HG02571 (cell line): ENCODE data around the gene CALML4.
"Not testable (repeated sequence)": the region's sequence is repeated elsewhere in the genome, so short reads cannot be mapped to it uniquely, and the experiment has no call there.

ENCODE experiments used
- ATAC-seq: cut with Tn5 transposase; IDR thresholded peaks from one replicate; pipeline ENCODE4 v1.9.1; 2021; ENCODE audit warnings: mild to moderate bottlenecking, moderate library complexity; ENCODE audit not compliant: unreplicated experiment

The CALML4 gene

DNA sequence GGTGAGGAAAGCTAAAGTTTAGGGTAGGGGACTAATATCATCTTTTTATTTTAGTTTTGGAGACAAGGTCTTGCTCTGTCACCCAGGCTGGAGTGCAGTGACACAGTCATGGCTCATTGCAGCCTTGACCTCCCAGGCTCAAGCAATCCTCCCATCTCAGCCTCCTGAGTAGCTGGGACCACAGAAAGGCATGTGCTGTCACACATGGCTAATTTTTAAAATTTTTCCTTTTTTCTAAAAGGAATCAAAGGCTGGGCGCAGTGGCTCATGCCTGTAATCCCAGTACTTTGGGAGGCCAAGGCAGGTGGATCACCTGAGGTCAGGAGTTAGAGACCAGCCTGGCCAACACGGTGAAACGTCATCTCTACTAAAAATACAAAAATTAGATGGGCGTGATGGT is 20.3 kb upstream of the CALML4 start:
- ATAC-seq: not testable (repeated sequence)

DNA sequence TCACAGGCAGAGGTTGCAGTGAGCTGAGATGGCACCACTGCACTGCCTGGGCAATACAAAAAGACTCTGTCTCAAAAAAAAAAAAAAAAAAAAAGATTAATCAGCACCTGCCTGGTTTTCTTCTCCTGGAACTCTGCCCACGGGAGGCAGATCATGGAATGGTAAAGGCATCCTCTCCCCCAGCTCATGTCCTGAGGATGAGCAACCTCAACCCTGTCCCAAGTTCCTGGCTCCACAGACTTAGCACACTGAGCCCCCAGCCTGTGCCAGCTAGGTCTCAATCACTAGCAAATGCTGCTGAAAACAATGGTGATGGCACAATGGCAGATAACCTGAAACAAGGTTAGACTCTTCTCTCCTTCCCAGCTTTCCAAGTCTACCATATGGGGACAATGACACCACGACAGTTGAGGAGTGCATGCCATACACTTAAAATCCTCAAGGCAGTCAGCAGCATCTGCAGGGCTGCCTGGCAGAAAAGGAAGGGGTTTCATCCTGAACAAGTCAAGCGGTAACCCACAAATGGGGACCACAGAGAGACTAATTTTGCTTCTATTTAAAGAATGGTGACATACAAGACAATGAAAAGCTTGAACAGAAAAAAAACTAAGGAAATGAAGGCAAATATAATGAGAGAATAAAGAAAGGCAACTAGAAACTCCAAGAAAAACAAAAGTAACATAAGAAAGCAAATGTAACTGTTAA is 19.6 kb upstream of the CALML4 start:
- ATAC-seq: no peak

DNA sequence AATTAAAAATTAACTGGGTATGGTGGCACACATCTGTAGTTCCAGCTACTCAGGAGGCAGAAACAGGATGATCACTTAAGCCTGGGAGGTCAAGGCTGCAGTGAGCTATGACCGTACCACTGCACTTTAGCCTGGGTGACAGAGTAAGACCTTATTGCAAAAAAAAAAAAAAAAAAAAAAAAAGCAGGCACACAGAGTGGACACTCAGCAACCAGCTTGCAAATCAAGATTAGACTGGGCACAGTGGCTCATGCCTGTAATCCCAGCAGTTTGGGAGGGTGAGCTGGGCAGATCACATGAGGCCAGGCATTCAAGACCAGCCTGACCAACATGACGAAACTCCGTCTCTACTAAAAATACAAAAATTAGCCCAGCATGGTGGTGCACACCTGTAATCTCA is 19.0 kb upstream of the CALML4 start:
- no peak for ATAC-seq

DNA sequence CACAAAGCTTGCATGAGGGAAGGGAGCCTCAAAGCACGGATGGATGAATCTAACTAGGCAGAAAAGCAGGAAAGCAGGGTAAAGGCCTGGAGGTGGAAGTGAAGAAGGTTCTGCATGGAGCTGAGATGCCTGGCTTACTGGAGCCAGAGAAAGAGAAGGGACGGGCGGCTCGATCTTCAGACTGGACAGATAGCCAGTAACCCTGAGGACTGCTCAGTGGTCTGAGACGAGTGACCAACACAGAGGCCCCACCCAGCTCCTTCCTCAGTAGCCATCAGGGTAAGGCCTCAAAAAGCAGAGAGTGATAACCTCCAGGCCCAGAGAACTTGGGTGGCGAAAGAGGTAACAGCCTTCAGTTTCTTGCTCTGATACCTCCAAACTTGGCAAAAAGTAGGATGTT is 18.0 kb upstream of the CALML4 start:
- no peak for ATAC-seq

DNA sequence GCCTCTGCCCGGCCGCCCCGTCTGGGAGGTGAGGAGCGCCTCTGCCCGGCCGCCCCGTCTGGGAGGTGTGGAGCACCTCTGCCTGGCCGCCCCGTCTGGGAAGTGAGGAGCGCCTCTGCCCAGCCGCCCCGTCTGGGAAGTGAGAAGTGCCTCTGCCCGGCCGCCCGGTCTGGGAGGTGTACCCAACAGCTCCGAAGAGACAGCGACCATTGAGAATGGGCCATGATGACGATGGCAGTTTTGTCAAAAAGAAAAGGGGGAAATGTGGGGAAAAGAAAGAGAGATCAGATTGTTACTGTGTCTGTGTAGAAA is 17.3 kb upstream of the CALML4 start:
- ATAC-seq: not testable (repeated sequence)

DNA sequence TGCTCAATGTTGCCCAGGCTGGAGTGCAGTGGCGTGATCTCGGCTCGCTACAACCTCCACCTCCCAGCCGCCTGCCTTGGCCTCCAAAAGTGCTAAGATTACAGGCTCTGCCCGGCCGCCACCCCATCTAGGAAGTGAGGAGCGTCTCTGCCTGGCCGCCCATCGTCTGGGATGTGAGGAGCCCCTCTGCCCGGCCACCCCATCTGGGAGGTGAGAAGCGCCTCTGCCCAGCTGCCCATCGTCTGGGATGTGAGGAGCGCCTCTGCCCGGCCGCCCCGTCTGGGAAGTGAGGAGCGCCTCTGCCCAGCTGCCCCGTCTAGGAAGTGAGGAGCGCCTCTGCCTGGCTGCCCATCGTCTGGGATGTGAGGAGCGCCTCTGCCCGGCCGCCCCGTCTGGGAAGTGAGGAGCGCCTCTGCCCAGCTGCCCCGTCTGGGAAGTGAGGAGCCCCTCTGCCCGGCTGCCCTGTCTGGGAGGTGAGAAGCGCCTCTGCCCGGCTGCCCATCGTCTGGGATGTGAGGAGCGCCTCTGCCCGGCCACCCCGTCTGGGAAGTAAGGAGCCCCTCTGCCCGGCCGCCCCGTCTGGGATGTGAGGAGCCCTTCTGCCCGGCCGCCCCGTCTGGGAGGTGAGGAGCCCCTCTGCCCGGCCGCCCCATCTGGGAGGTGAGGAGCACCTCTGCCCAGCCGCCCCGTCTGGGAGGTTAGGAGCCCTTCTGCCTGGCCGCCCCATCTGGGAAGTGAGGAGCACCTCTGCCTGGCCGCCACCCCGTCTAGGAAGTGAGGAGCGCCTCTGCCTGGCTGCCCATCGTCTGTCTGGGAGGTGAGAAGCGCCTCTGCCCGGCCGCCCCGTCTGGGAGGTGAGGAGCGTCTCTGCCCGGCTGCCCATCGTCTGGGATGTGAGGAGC is 16.6 kb upstream of the CALML4 start:
- ATAC-seq: not testable (repeated sequence)

DNA sequence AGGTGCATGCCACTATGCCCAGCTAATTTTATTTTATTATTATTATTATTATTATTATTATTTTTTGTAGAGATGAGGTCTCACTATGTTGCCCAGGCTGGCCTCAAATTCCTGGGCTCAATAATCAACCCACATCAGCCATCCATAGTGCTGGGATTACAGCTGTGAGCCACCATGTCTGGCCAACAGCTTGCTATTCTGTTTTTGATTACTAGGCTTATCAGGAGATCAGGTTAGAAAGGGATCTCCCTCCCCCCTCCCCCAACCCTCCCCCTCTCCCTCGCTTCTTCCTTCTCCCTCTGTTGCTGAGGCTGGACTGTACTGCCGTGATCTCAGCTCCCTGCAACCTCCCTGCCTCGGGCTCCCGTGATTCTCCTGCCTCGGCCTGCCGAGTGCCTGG is 15.8 kb upstream of the CALML4 start:
- ATAC-seq: no peak

DNA sequence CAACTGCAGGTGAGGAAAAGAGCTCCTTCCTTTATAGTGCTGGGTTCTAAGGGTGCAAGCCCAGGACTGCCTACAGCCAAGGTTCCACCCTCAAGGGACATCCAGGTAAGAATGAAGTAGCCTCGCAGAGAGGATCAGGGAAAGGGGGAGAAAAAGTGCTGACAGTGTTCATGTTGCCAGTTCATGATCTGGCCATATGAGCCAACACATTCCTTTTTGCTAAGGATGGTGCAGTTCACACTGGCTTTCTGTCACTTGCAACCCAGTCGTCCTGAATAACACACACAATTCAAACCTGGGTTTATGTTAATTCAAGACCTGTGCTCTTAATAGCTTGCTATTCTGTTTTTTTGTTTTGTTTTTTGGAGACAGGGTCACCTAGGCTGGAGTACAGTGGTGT is 15.4 kb upstream of the CALML4 start:
- no peak for ATAC-seq

DNA sequence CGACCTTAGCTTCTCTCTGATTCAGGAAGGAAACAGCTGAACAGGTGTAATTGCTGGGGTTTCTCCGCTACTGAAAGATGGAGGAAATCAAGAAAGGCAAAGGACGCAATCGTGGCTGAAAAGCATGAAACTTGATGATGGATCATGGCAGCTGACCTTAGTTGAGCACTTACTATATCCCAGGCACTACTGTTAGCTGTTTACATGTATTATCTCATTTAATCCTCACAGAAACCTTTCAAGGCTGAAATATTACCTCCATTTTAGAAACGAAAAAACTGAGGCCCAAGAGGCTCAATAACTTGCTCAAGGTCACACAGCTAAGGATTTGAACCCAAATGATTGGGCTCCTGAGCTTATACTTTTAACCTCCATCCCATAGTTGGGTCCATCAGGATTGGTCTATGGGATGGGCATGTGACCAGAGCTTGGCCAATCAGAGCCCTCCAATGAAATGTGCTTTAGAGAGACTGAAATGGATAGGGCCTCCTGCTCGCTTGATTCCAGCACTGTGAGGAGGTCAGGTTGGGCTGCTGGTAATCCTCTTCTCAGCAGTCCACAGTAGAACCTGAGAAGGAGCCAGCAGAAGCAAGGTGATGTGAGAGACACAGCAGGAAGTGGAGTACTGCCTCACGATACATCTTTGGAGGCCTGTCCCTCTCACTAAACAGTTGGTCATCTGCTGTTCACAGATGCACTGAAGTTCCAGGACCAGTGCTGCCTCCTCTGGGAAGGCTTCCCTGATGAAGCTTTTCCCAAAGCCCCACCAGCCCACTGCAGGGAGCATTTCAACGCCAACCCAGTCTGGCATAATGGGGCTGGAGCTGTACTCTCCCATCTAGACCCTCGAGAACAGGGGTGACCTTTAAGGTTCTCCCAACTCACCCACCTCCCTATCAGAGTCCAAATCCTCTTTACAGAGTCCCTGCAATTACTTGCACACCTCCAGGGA is 14.0 kb upstream of the CALML4 start:
- ATAC-seq: no peak

DNA sequence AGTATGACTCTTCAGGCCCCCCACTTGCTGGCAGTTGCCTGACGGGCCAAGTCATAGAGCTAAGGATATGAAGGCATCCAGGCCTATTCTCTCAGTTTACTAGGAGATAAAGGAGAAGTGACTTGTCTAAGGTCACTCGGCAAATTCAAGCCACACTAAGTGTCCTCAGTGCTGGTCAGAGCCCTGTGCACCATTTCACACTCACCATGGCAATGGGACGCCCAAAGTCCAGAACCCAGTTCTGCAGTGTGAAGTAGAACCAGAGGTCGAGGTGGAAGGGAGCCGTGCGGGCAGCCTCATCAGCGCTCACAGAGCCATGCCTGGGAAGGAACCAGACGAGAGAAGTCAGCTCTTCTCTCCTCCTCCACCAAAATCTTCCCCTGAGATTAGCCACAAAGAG is 13.2 kb upstream of the CALML4 start:
- no peak for ATAC-seq

DNA sequence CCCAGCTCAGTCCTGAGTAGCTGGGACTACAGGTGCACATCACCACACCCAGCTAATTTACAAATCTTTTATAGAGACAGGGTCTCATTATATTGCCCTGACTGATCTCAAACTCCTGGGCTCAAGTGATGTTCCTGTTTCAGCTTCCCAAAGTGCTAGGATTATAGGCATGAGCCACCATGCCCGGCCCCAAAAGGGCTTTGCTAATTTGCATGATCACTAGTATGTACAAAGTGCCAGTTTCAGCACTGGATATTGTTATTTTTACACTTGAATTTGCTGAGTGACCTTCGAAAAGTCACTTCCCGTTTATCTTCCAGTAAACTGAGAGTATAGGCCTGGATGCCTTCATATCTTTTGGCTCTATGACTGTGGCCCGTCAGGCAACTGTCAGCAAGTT is 12.2 kb upstream of the CALML4 start:
- ATAC-seq: no peak

DNA sequence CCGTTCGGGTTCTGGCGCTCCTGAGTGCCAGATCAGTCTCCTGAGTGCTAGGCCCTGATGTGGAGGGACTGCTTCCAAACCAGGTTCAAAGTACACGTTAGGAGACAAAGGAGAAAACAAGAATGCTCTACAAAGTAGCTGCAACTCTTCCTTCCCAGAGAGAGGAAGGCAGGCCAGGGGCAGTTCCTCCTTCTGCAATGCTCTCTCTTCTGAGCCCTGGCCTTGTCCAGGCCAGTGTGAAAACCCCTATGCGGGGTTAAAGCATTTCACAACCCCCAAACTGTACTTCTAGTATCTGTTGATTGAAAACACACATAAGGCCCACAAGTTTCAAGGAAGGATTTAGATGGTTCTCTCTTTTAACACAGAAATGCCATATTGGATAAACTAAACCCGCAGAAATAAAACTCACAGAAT is 9.7 kb upstream of the CALML4 start:
- ATAC-seq: no peak

DNA sequence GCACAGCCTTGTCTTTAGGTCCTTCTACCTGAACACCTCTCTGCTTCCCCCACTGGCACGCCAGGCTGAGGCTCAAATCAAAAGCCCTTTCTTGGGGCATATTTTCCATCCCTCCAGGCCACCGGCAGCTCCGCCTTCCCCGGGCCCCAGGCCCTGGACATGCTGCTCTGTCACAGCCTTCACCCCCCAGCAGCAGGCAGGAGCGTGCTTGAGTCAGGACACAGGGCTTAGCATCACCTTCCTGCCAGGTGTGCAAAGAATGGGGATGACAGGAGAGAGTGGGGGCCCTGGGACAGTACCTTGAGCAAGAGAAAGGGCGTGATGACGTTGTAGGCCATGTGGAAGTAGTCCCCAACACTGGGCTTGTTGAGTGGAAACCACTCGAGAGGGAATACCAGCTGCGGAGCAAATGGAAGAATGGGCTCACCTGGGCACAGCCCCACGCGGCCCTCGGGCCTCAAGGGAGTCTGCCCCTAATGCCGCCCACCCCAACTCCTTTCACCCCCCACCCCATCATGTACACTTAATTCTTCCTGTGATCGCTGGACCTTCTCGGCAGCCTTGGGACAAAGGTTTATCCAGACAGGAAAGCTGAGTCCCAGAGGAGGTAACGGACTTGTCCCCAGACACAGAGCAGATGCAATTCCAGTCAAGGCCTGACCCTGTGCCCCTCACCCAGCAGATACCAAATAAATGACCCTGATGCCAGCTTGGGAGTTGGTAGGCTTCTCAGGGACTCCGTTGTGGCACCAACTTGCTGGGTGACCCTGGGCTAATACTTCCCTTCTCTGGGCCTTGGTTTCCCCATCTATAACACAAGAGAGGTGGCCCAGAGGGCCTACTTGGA is 9.1 kb upstream of the CALML4 start:
- ATAC-seq: no peak

DNA sequence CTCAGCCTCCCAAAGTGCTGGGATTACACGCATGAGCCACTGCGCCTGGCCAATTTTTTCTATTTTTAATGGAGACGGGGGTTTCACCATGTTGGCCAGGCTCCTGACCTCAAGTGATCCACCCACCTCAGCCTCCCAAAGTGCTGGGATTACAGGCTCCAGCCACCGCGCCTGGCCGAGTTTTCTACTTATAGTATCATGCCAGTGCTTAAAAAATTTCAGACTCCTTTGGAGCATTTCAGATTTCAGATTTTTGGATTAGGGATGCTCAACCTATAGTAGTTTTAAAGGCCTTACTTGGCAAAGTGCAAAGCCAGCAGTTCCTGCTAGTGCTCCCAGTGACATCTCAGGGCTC is 8.3 kb upstream of the CALML4 start:
- ATAC-seq: not testable (repeated sequence)

DNA sequence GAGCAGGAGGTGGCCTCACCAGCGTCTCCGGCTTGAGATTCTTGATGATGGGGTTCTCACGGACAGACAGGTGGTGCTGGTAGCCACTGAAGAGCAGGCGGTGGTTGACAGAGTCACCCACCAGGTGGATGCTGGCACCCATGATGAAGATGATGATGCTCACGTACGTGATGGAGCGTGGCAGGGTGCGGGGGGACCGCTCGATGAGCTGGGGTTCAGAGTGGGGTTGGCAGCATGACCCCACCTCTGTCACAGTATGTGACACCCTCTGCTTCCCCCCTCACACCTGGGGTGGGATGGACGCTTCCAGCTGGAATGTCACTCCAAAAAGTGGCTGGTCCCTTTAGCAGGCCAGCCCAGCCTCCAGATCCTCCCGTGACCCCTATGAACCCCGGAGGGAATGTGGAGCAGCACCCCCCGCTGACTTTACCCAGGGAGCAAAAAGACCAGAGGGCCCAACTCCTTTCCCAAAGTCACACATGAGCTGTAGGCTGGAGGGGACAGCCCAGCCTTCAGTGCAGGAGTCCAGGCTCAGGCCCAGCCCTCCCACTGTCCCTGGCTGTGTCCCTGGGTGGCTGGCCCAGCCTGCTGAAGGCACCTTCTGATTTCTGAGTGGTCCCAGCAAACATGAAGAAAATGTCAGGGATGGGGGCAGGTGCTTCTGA is 6.7 kb upstream of the CALML4 start:
- ATAC-seq: no peak

DNA sequence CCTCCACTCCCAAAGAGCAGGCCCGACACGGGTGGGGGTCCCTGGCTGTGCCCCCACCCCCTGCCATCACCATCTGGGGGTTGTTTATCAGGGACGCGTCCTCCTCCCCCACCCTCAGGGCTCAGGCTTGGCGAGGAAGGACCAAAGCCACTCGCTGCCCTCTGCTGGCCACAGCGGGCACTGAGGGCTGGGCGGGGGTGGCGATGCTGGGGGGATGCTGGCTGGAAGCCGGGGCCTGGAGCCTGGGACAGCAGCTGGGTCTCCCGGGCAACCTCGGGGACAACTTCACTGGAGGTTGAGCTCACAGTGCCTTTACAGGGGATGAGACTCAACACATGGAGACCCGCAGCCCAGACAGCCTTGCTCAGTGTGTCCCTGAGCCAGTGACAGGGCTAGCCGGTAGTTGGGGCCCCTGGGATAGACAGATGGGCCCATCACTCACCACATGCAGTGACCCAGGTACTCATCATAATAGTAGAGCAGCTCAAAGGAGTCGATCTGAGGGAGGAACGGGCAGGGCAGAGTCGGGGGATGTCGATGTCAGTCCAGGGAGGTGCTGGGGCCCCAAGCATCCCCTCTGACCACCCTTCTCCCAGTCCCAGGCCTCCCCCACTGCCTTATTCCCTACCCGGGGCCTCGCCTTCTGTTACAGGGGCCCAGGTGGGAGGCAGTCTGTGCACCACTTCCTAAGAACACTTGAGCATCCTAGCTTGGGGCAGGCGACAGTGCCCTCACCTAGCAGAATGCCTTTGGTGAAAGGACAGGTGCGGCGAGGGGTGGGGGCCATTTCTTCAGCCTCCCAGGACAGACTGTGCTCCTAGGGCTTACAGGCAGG is 5.9 kb upstream of the CALML4 start:
- ATAC-seq: no peak

DNA sequence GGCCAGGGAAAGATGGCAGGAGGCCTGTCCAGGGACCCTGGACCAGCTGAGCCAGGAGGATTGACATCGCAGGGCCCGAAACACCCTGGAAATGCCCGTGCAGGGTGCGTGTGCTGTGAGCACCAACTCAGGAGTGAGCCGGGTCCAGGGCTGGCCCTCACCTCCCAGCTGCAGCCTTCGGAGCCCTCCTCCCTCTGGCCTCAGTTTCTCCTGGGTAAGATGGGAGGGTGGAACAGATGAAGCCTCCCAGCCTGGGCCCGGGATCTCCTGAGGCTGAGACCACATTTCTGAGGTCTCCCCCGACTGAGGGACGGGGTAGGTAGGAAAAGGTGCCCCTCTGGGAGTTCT is 5.3 kb upstream of the CALML4 start:
- ATAC-seq: no peak

DNA sequence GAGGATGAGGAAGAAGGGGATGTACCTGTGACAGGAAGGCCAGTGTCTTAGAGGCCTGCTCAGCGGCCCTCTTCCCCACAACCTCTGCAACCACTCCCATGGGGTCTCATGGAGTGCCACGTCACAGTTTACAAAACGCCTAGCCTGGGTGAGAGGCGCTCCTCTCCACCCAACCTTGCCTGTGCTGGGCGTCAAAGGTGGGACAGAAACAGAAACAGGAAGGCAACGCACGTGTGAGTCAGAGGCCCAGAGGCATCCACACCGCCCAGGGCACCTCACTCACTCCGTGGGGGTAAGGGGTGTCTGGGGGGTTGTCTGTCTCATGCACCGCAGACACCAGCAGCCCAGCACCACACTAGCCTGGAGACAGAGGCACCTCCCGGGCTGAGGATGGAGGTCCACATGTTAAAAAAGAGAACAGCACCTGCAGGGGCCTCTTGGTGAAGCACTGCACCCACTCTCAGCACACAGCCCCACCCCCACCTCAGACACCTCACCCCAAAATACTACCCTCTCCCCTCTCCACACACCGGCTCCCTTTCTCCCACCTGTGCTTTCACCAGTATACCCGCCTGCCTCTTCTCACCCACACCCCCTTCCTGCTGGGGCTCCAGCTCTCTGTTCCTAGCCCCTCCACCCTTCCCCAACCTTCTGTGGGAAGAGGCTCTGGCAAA is 4.7 kb upstream of the CALML4 start:
- ATAC-seq: peak; percentile 57

DNA sequence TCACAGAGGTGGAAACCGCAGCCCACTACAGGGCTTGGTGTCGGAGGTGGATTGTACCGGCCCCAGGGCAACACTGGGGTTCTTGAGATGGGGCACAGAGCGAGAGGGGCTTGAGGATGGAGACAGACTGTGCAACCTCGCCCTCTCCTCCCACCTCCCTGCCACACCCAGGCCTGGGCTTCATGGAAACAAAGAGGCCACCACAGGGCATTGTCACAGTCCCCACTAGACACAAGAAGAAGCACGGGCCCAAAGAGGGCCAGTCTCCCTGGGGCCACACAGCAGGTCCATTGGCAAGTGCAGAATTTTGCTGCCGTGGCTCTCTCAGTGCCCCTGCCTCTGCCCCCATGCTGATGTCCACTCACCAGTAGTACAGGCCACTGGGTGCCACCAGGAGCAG is 4.1 kb upstream of the CALML4 start:
- no peak for ATAC-seq
